NCI-H345 treated with DMSO at 0.1 percent for 48 hours (cell line): Measurements from ENCODE around the gene TRRAP.
"Not testable (repeated sequence)": the region's sequence is repeated elsewhere in the genome, so short reads cannot be mapped to it uniquely, and the experiment has no call there.

Experiments used
- DNase-seq: peaks from one replicate; lab custom pipeline; 2025; ENCODE audit not compliant: unreplicated experiment; lab: John Stamatoyannopoulos, UW

TRRAP gene

GRCh38 chr7:98866351-98866750 is 12.0 kb upstream of the TRRAP start:
- DNase-seq = no peak

DNA sequence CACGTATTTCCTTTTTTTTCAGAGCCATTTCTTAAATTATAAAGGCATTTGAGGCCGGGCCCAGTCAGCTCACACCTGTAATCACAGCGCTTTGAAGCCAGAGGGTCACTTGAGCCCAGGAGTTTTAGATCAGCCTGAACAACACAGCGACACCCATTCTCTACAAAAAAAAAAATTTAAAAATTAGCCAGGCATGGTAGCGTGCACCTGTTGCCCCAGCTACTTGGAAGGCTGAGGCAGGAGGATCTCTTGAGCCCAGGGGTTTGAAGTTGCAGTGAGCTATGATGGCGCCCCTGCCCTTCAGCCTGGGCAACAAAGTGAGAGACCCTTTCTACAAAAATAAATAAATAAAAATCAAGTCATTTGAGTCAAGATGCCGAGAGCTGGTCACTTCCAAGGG is 11.6 kb upstream of the TRRAP start:
- no peak for DNase-seq

GRCh38 chr7:98868450-98868849 is 9.9 kb upstream of the TRRAP start:
- DNase-seq = no peak

GRCh38 chr7:98869027-98869596 is 9.2 kb upstream of the TRRAP start:
- no peak for DNase-seq

DNA sequence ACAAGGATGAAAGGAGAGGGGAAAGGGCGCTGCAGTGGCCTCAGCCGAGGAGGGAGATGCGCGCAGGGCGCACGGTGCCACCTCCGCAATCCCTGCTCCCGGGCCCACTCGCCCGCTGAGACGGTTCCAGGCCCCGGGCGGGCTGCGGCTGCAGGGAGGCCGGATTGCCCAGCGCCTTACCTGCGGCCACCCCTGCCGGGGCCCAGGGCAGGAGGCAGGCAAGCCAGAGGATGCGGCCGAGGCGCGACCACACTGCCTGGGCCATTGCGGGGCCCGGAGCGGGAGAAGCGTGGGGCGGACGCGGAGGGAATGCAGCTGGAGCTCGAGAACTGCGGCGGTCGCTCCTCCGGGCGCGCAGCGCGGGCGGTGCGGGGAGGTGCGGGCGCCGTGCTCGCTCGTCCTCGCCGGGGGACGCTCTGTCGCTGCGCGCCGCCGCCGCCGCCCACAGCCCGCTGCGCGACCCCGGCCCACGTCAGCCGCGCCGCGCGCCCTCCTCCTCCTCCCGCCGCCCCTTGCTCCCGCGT is 8.7 kb upstream of the TRRAP start, which contains the start of gene TMEM130:
Gene TMEM130, minus strand, starts transcription at position 418 of the 524 bp plus-strand sequence. Its CDS starts 153 bp downstream, at position 265.
- no peak for DNase-seq

GRCh38 chr7:98870121-98870651 is 8.1 kb upstream of the TRRAP start:
- DNase-seq = peak; percentile 37

- no peak for DNase-seq
These were observed 7.4 kb upstream of the TRRAP start for GRCh38 chr7:98870807-98871491.

GRCh38 chr7:98872328-98872924 is 5.9 kb upstream of the TRRAP start:
- DNase-seq = no peak

DNA sequence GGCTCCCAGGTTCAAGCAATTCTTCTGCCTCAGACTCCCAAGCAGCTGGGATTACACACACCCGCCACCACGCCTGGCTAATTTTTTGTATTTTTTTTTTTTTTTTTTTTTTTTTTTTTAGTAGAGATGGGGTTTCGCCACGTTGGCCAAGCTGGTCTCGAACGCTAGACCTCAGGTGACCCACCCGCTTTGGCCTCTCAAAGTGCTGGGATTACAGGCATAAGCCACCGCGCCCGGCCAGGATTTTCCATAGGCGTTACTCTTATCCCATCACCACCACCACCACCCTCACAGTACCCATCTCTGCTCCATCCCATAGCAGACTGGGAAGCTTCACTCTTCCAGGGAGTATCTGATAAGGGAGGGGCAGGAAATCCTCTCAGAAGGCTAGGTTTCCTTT is 4.7 kb upstream of the TRRAP start:
- not testable (repeated sequence) for DNase-seq

- DNase-seq = no peak
These were observed 3.4 kb upstream of the TRRAP start for GRCh38 chr7:98874942-98875341.

DNA sequence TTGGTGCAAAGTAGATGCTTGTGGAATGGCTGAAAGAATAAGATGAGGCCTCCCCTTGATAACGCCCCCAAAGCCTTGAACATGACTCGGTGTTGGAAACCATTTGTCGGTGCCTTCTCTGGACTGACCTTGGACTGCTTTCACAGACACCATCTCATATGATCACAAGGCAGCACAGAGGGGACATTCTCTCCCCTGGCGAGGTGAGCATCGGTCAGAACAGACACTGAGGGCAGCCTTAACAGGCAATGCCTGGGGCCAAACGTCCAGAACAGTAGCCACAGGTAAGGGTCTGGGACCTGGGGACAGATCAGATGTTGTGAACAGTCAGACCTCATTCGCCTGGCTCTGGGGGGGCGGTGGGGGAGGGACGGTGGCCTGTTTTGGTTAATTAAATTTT is 2.8 kb upstream of the TRRAP start:
- DNase-seq = no peak

DNA sequence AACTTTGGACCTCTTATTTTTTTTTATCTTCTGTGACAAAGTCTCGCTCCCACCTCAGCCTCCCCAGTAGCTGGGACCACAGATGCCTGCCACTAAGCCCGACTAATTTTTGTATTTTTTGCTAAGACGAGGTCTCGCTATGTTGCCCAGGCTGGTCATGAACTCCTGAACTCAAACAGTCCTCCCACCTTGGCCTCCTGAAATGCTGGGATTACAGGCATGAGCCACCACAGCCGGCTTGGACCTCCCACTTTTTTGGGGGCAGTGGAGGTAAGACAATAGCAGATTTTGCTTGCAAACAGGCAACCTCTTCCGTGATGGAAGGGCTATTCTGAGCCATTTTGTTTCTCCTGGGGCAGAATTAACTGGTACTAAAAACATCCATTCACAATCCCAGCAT is 1.2 kb upstream of the TRRAP start:
- DNase-seq = no peak

GRCh38 chr7:98877692-98878364 is 504 bp upstream of the TRRAP start:
- DNase-seq = no peak

GRCh38 chr7:98879198-98879978 is 1.1 kb downstream of the TRRAP start:
- no peak for DNase-seq

GRCh38 chr7:98879979-98880315 is 1.6 kb downstream of the TRRAP start:
- no peak for DNase-seq

- no peak for DNase-seq
These were observed 2.2 kb downstream of the TRRAP start for GRCh38 chr7:98880485-98880884.

DNA sequence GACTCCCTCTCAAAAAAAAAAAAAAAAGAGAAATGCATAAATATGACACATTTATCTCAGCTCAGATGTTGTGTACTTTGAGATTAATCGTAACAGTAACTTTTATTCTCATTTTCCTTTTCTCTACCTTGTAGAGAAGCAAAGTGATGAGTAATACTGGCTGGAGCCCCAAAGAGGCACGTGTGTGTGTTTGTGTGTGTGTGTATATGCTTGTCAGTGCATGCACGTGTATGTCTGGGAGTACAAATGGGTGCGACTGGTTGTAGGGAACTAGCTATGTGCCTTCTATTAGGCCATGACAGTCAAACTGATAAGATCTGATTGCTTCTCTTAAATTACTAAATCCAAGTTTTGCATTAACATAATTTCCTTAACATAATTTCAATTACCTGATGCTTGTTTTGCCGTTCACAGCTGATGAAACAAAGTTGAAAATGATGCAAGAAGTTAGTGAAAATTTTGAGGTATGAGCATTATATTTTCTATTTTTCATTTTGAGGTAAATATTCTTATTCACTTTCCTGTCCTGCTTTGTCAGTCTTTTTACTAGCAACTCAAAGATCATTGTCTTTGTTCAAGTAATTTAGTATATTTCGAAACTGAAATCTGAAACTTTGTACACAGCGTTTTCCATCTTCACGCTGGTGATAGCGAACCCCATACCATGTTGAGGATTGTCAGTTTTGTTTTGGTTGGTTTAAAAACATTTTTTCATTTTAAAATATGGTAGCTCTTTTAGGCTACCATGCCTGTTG is 3.4 kb downstream of the TRRAP start:
- DNase-seq = no peak

DNA sequence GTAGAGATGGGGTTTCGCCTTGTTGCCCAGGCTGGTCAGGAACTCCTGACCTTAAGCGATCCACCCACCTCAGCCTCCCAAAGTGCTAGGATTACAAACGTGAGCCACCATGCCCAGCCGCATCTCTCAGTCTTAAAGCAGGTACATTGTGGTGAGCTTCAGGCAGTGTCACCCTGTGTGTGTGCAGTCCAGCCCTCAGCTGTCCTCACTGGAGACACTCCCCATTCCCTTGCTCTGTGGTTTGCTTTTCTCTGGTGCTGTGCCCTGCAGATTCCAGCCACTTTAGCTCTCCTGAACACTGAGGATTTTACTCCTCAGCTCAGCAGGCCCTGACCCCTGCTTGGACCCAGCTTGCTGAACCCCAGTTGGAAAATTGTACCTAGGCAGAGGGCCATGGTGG is 6.1 kb downstream of the TRRAP start:
- no peak for DNase-seq

GRCh38 chr7:98887038-98887437 is 8.7 kb downstream of the TRRAP start:
- no peak for DNase-seq

DNA sequence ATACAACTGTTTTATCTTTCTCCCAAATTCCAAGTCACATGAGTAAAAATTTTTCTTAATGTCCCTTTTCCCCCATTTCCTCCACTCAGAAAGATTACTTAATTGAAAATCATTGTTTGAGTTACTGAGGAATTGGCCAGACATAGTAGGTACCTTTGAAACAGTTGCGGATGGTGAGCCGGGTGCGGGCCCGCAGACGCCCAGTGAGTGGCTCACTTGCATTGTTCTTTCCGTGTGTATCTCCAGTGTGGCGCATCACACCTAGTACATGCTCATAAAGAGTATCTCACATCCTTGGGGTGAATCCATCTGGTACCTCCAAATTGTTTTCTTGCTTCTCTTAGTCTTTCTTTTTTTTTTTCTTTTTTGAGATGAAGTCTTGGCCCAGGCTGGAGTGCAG is 14.3 kb downstream of the TRRAP start:
- DNase-seq = no peak
